HepG2 (cell line): ENCODE data around the gene PHC1. TPM values are rescaled to one million over a fixed set of nuclear protein-coding genes. Genes with fewer than 3 reads are reported as not detected.

ENCODE experiments used
- ATAC-seq: fragments of 200-7000 bp; cut with Tn5 transposase; 3 replicates; pipeline ENCODE4 v1.9.1; 2020; ENCODE audit warnings: mild to moderate bottlenecking, moderate library complexity
- BruUV-seq: library from RNA; stranded (reverse); fragments of 400-500 nt; replicated peaks from 2 replicates; lab custom pipeline; 2021; lab: Mats Ljungman, UMichigan
- CTCF ChIA-PET: fragments of 300-600 bp; formaldehyde crosslinking; extraction: SDS; loops from one replicate; lab custom pipeline; 2021; ENCODE audit warnings: low total read pairs, inconsistent platforms, low intra/inter-chr PET ratio; lab: Yijun Ruan, JAX
- POLR2A ChIA-PET: fragments of 350-600 bp; sonication (Branson Sonifier 250); formaldehyde crosslinking; loops from one replicate; lab custom pipeline; 2020; ENCODE audit warnings: antibody characterized with exemption, inconsistent platforms; lab: Yijun Ruan, JAX
- DNase-seq: peaks from one replicate; pipeline ENCODE4 v3.0.0-alpha.2; 2015; ENCODE audit warnings: low spot score
- FAIRE-seq: peaks from 3 replicates; lab custom pipeline; 2011; peaks lifted over from hg19 to GRCh38; lab: Jason Lieb, UNC
- H2AFZ ChIP-seq: one replicate; pipeline ENCODE4 v1.6.1; 2011; ENCODE audit warnings: low read length, inconsistent platforms
- H3K27ac ChIP-seq: fragments of 300-600 bp; 3 replicates; pipeline ENCODE4 v1.8.0; 2011; ENCODE audit warnings: mixed run types, mild to moderate bottlenecking, mixed read lengths, low read length, inconsistent platforms; ENCODE audit not compliant: insufficient read depth; ENCODE audit errors: extremely low read length
- H3K27me3 ChIP-seq, 2 experiments: fragments of 200-600 bp in 1 of 2; 2 replicates in 1 of 2; 3 replicates in 1 of 2; pipeline versions ENCODE4 v1.6.0 to v1.8.0; 2011; ENCODE audit warnings: low read length in 2 of 2, mild to moderate bottlenecking in 2 of 2, moderate library complexity in 2 of 2, inconsistent platforms in 1 of 2; ENCODE audit not compliant: insufficient read depth in 2 of 2, control insufficient read depth in 1 of 2
- H3K36me3 ChIP-seq, 2 experiments: fragments of 200-600 bp in 1 of 2; replicated peaks in 1 of 2; 2 replicates in 1 of 2; 3 replicates in 1 of 2; pipeline versions ENCODE4 v1.5.1 to v1.8.0; 2011; ENCODE audit warnings: low read length in 2 of 2, inconsistent platforms in 1 of 2; ENCODE audit not compliant: insufficient read depth in 2 of 2, control insufficient read depth in 1 of 2
- H3K4me1 ChIP-seq: 2 replicates; pipeline ENCODE4 v1.5.1; 2012; ENCODE audit warnings: low read length, inconsistent platforms; ENCODE audit not compliant: insufficient read depth
- H3K4me2 ChIP-seq: 2 replicates; pipeline ENCODE4 v1.6.0; 2011; ENCODE audit warnings: low read depth, low read length, inconsistent platforms
- H3K4me3 ChIP-seq, 3 experiments: fragments of 200-600 bp in 1 of 3; sonication (generic), shearing (Covaris generic) in 1 of 3; replicated peaks in 1 of 3; 2 replicates each; pipeline ENCODE4 v1.5.1; 2011 to 2016; ENCODE audit warnings: low read length in 3 of 3, inconsistent platforms in 2 of 3, low read depth in 2 of 3, mild to moderate bottlenecking in 2 of 3, control low read depth in 1 of 3, mixed read lengths in 1 of 3; ENCODE audit not compliant: insufficient read depth in 1 of 3
- H3K79me2 ChIP-seq: one replicate; pipeline ENCODE4 v1.6.1; 2011; ENCODE audit warnings: low read length, inconsistent platforms; ENCODE audit not compliant: insufficient read depth
- H3K9ac ChIP-seq: 2 replicates; pipeline ENCODE4 v1.6.0; 2011; ENCODE audit warnings: mild to moderate bottlenecking, low read depth, low read length, inconsistent platforms; ENCODE audit not compliant: insufficient read depth
- H3K9me3 ChIP-seq: 2 replicates; pipeline ENCODE4 v1.5.1; 2012; ENCODE audit warnings: mild to moderate bottlenecking, low read length
- H4K20me1 ChIP-seq: 2 replicates; pipeline ENCODE4 v1.6.0; 2011; ENCODE audit warnings: inconsistent platforms, mild to moderate bottlenecking, low read length, moderate library complexity; ENCODE audit not compliant: insufficient read depth
- ARNT ChIP-seq: fragments of 450-650 bp; IDR thresholded peaks from 2 replicates; pipeline ENCODE4 v1.6.1; 2017
- NFIC ChIP-seq: IDR thresholded peaks from 2 replicates; pipeline ENCODE4 v1.6.1; 2012; ENCODE audit warnings: mild to moderate bottlenecking, low read length, inconsistent platforms
- PHF8 ChIP-seq: sonication (generic); formaldehyde crosslinking; IDR thresholded peaks from 2 replicates; pipeline ENCODE4 v1.5.0; 2020; ENCODE audit warnings: missing genetic modification reagents
- XRCC5 ChIP-seq: fragments of 200-400 bp; formaldehyde crosslinking; optimal IDR thresholded peaks from 2 replicates; pipeline ENCODE3; 2017; ENCODE audit warnings: mild to moderate bottlenecking, low read length
- ZFP90 ChIP-seq: sonication (generic); formaldehyde crosslinking; IDR thresholded peaks from 2 replicates; pipeline ENCODE4 v1.8.0; 2022; ENCODE audit warnings: missing genetic modification reagents, mild to moderate bottlenecking, inconsistent platforms, borderline replicate concordance
- ZNF282 ChIP-seq: fragments of 450-650 bp; IDR thresholded peaks from 2 replicates; pipeline ENCODE4 v1.6.1; 2018; ENCODE audit not compliant: partially characterized antibody
- WGBS: methylation state at CpG from one replicate; pipeline ENCODE4 v1.1.6; 2017; ENCODE audit warnings: low lambda C conversion rate; 5-methylcytosine and 5-hydroxymethylcytosine counted together
- in situ Hi-C: cut with HindIII; loops from 2 replicates; pipeline ENCODE4 v1.10.0; 2017; ENCODE audit warnings: low pct_unique_long_range_greater_than_20kb; ENCODE audit not compliant: extremely low pct_ligation_motif_present
- intact Hi-C: fragments of 100-400 bp; cut with micrococcal nuclease; formaldehyde crosslinking; loops from one replicate; pipeline ENCODE4 v1.10.0; 2022; ENCODE audit not compliant: unreplicated experiment
- polyA plus RNA-seq, 8 experiments: library from polyadenylated mRNA; depleted of rRNA in 3 of 8; stranded (reverse) in 7 of 8; unstranded in 1 of 8; fragments of >200 nt; fragmentation: Illumina TruSeq in 4 of 8; extraction: Trizol in 4 of 8; gene quantifications; 2 replicates each; pipeline versions ENCODE4 v1.2.1 to v1.2.3, GENCODE V29; 2011 to 2016; ENCODE audit warnings: low read depth in 4 of 8, missing spikeins in 1 of 8, mixed read lengths in 1 of 8; ENCODE audit not compliant: insufficient read depth in 1 of 8
- total RNA-seq, 5 experiments: library from RNA; depleted of rRNA; stranded (reverse); fragments of >200 nt; fragmentation: Illumina TruSeq; extraction: Trizol; gene quantifications; 2 replicates each; pipeline ENCODE4 v1.2.3, GENCODE V29; 2016; ENCODE audit warnings: low read depth in 1 of 5
- TF ChIP-seq, protein P1 (sequence below): sonication (generic); formaldehyde crosslinking; conservative IDR thresholded peaks from 2 replicates; pipeline ENCODE4 v1.8.0; 2022; ENCODE audit warnings: low read depth, missing genetic modification reagents
- TF ChIP-seq, protein P2 (sequence below): sonication (generic); formaldehyde crosslinking; IDR thresholded peaks from 2 replicates; pipeline ENCODE4 v1.9.0; 2021; ENCODE audit warnings: missing genetic modification reagents, mild to moderate bottlenecking, borderline replicate concordance

PHC1 gene
- total and polyA plus RNA-seq, 2 of the 13 experiments (the other 11 are each of a cell fraction or from before 2014, with no cell fraction given) = 9.4 to 35.0 TPM

DNA sequence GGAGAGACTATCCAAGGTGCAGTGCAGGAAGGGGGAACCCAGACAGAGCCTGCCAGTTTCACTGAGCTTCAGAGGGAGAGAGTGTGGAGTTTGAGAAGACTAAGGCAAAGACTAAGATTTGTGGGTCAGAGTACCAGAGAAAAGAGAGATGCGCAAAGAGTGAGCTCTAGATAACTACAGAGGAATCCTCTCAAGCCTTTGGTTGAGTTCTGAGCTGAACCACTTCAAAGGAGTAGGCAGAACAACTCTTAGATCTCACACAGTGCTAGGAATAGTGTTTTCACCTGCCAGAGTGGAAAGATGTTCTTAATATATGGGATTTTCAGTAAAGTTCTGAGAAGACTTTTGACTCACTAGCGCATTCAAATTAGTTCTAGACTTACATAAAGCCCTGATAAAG, 45.9 kb downstream of the PHC1 start:
- ChIA-PET POLR2A (interaction anchor here (1.2 kb wide), 1 partner anchor 11 kb away, joined by 3 read pairs; the partner anchor contains the start of gene M6PR), CTCF (no interaction called here)
- 89% methylated on average over 2 of the region's 2 CpGs for WGBS
- no TSS peak for BruUV-seq
- in situ Hi-C loops = no loop called here
- H2AFZ ChIP-seq = no peak overlapping the region
- no peak overlapping the region for H3K4me2 ChIP-seq
- intact Hi-C loops = no loop called here
- no peak overlapping the region for H3K4me3 ChIP-seq
- ATAC-seq = no peak
- no peak overlapping the region for H3K27ac ChIP-seq
- no peaks in the 10 kb centered on the region for H3K27me3 ChIP-seq
- peaks cover 8% of the 10 kb centered on the region for H3K4me1 ChIP-seq
- no peaks in the 10 kb centered on the region for H4K20me1 ChIP-seq
- no peak overlapping the region for H3K9ac ChIP-seq
- no peaks in the 10 kb centered on the region for H3K36me3 ChIP-seq
- TF ChIP-seq PHF8 (CRISPR knock-in tag) (no peak), NFIC (no peak), ZNF282 (no peak)
- TF ChIP-seq, protein P1, sequence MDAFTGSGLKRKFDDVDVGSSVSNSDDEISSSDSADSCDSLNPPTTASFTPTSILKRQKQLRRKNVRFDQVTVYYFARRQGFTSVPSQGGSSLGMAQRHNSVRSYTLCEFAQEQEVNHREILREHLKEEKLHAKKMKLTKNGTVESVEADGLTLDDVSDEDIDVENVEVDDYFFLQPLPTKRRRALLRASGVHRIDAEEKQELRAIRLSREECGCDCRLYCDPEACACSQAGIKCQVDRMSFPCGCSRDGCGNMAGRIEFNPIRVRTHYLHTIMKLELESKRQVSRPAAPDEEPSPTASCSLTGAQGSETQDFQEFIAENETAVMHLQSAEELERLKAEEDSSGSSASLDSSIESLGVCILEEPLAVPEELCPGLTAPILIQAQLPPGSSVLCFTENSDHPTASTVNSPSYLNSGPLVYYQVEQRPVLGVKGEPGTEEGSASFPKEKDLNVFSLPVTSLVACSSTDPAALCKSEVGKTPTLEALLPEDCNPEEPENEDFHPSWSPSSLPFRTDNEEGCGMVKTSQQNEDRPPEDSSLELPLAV (CRISPR knock-in tag) = no peak
- no peaks in the 10 kb centered on the region for H3K79me2 ChIP-seq
- DNase-seq = no peak
- H3K9me3 ChIP-seq = no peaks in the 10 kb centered on the region
- FAIRE-seq = no peak

DNA sequence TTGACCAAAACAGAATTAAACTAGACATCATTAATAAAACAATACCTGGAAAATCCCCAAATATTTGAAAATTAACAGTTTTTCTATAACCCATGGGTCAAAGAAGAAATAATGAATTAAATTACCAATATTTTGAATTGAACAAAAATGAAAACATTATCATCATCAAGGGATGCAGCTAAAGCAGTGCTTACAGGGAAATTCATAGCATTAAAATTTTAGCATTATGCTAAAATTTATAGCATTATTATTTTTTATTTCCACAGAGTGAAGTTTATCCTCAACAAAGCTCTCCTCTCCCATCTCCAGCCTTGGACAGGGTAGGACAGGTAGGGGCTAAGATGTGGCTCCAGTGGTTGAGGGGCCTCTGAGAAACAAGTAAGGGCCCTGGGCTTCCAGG, 54.5 kb downstream of the PHC1 start:
- Histone ChIP-seq H3K9me3 (peaks cover 22% of the 10 kb centered on the region), H4K20me1 (no peaks in the 10 kb centered on the region), H3K36me3 (no peaks in the 10 kb centered on the region), H2AFZ (no peak overlapping the region), H3K4me3 (no peak overlapping the region), H3K9ac (no peak overlapping the region), H3K4me1 (peaks cover 17% of the 10 kb centered on the region), H3K4me2 (no peak overlapping the region), H3K79me2 (no peaks in the 10 kb centered on the region), H3K27me3 (no peaks in the 10 kb centered on the region; a peak in 1 of 5 replicates), H3K27ac (no peak overlapping the region)
- FAIRE-seq (no peak), ATAC-seq (no peak), DNase-seq (no peak)
- ChIA-PET CTCF (no interaction called here), POLR2A (no interaction called here)
- in situ Hi-C loops (no loop called here), intact Hi-C loops (no loop called here)
- BruUV-seq = no TSS peak
- TF ChIP-seq XRCC5 = no peak
- peak; percentile 96 for TF ChIP-seq ZFP90 (CRISPR knock-in tag)
- TF ChIP-seq, protein P2, sequence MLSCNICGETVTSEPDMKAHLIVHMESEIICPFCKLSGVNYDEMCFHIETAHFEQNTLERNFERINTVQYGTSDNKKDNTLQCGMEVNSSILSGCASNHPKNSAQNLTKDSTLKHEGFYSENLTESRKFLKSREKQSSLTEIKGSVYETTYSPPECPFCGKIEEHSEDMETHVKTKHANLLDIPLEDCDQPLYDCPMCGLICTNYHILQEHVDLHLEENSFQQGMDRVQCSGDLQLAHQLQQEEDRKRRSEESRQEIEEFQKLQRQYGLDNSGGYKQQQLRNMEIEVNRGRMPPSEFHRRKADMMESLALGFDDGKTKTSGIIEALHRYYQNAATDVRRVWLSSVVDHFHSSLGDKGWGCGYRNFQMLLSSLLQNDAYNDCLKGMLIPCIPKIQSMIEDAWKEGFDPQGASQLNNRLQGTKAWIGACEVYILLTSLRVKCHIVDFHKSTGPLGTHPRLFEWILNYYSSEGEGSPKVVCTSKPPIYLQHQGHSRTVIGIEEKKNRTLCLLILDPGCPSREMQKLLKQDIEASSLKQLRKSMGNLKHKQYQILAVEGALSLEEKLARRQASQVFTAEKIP (CRISPR knock-in tag) = no peak
- no peak for TF ChIP-seq ARNT
